GM19193 (cell line): ENCODE data around the gene PPBP.

ENCODE experiments used
- POLR2A ChIP-seq: IDR thresholded peaks from 4 replicates; pipeline ENCODE4 v1.6.1; 2011; ENCODE audit not compliant: insufficient read depth, insufficient read length; ENCODE audit errors: extremely low read depth

Gene PPBP

GRCh38 chr4:73974352-73974751 is 13.6 kb downstream of the PPBP start:
- no peak for TF ChIP-seq POLR2A

DNA sequence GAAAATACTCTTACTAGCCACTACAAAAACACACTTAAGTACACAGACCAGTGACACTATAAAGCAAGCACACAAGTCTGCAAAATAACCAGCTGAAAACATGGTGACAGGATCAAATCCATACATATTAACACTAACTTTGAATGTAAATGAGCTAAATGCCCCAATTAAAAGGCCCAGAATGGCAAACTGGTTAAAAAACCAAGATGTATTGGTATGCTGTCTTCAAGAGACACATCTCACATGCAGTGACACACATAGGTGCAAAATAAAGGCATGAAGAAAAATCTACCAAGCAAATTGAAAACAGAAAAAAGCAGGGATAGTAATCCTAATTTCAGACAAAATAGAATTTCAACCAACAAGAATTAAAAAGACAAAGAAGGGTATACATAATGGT is 17.0 kb downstream of the PPBP start:
- no peak for TF ChIP-seq POLR2A

DNA sequence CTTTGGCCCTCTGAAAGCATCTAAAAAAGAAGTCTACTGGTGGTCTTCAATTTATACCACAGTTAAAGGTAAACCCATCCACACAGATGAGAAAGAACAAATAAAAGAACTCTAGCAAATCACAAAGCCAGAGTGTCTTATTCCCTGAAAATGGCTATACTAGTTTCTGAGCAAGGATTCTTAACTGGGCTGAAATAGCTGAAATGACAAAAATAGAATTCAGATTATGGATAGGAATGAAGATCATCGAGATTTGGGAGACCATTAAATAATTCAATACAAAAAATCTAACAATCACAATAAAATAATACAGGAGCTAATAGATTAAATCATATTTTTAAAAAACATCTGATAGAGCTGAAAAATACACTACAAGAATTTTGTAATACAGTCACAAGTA is 18.0 kb downstream of the PPBP start:
- TF ChIP-seq POLR2A, result no peak

DNA sequence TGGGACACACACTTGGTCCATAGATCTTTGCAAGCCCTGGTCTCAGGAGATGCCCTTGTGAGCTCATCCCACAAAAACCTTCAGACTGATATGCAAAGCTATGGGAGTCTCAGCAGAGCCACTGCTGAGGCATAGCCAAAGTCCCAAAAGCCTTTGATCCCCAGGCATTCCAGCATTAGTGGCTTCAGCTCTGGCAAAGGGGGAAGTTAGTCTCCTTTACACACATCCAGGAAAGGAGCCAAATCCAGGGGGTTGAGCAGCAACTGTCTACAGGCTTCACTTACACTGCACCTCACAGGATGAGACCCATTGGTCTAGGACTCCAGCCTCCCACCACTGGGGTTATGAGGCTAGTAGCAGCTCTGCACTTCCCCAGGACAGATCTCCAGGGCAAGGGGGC is 20.1 kb downstream of the PPBP start:
- TF ChIP-seq POLR2A, result no peak

- no peak for TF ChIP-seq POLR2A
Observed at GRCh38 chr4:73964862-73965611, 23.0 kb downstream of the PPBP start.

DNA sequence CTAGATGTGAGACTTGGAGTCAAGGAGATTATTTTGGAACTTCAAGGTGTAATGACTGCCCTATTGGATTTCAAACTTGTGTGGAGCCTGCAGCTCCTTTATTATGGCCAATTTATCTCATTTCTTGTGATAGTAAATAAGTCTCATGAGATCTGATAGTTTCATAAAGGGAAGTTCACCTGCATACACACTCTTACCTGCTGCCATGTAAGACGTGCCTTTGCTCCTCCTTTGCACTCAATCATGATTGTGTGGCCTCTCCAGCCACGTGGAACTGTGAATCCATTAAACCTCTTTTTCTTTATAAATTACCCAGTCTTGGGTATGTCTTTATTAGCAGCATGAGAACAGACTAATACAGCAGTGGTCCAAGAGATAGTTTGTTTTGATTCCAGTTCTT is 25.3 kb downstream of the PPBP start:
- TF ChIP-seq POLR2A, result no peak

DNA sequence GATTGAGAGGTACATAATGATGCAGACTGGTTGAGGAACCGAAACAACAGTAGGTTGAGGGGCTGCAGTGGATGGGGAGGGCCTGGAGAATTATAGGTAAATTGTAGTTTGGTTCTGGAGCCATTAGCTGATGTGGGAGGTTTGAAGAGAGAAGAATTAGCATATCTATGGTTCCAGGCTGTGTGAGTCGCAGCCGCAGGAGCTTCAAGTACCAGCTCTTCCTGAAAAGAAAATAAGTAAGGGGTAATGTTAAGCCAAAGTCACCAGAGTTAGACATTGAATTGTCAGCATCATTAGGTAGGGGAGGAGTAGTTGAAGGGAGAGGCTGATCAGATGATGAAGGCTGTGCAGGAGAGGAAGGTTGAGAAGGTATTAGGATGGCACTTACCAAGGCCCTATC is 35.6 kb downstream of the PPBP start:
- no peak for TF ChIP-seq POLR2A

- no peak for TF ChIP-seq POLR2A
Observed at GRCh38 chr4:73948990-73949706, 38.8 kb downstream of the PPBP start.

DNA sequence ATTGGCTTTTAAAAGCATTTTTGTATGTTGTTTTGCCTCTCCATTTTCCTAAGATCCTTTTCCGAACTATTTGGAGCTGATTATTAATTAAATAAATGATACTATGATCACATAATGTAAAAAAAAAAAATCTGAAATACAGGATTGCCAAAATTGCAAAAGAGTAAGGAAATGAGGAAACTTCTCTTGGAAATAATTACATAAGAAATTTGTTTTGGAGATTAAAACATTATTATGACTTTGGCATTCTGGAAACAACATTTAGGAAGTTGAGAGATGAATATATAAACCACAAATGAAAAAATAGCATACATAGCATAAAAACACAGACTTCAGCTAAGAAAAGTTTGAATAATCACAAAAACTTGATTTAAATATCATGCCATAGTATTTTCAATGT is 39.7 kb downstream of the PPBP start:
- no peak for TF ChIP-seq POLR2A

GRCh38 chr4:73947239-73947985 is 40.6 kb downstream of the PPBP start:
- no peak for TF ChIP-seq POLR2A

GRCh38 chr4:73945674-73946449 is 42.1 kb downstream of the PPBP start:
- TF ChIP-seq POLR2A, result no peak

GRCh38 chr4:73945140-73945539 is 42.9 kb downstream of the PPBP start:
- no peak for TF ChIP-seq POLR2A

- TF ChIP-seq POLR2A, result no peak
Observed at GRCh38 chr4:73944061-73944875, 43.7 kb downstream of the PPBP start.

DNA sequence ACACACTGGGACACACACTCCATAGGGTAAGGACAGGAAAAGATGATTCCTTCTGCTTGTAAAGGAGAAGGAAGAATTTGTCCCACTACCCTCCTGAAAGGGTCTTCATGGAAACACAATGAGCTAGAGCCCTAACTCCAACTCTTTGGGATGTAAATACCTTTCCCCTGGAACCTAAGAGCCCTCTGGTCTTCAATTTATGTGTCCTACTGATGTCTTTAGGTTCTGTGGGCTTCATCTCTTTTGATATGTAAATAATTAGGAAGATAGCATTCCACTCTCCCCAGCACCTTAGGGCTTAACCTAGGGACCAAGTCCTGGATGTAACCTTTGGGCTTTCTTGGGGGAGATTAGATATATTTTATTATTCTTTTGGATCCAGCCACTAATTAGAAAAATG is 44.4 kb downstream of the PPBP start:
- TF ChIP-seq POLR2A, result no peak
